ENCODE data around the gene SMIM33. TPM values are rescaled to one million over a fixed set of nuclear protein-coding genes. Genes with fewer than 3 reads are reported as not detected.

The SMIM33 gene
- total RNA-seq (2022; extraction: Qiagen RNA extraction; ENCODE audit: low read depth), result not detected in 5 replicates

GRCh38 chr5:139470821-139471300 lies at the start of gene SMIM33:
SMIM33 (plus strand) TSS chr5:139471004; CDS start chr5:139471122, 118 bp downstream.

DNA sequence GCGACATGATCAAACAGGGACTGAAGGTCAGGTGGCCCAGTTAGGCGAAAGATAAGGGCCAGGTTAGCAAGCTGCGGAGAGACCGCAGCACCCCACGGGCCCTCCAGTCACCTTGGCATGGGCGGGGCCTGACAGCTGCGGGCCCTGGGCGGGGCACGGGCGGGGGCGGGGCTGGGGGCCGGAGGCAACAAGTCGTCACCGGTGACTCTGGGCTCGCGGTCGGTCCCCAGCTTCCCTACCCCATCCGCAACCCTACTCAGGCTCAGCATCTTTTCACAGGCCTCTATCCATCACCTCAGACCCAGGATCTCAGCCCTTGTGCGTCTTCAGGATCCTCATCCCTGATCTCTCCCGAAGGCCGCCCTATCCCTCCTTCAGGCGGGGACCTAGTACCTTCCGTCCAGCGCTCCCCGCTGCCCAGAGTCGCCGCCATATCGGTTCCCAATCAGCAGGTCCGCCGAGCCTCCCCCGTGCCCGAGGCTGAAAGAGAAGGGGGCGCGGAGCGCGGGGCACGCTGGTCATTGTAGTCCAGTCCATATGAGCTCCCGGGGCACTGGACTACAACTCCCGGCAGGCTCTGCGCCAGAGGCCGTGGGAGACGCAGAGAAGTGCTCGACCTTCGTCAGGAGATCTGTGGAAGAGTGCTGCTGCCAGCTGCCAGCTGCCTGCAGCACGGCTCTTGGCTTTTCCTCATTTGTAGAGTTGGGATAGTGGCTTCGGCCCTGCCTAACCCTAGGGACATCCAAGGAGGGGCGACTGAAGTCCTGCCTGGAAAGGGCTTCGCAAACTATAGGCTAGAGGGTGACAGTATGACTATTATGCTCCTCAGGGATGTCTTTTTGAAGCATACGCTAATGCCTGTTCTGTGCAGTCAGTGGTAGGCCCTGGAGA lies 31.5 kb upstream of the SMIM33 start, which contains the start of gene DNAJC18:
Gene DNAJC18, minus strand, starts transcription at position 513 of the 891 bp plus-strand sequence. Its CDS starts 80 bp downstream, at position 433.

DNA sequence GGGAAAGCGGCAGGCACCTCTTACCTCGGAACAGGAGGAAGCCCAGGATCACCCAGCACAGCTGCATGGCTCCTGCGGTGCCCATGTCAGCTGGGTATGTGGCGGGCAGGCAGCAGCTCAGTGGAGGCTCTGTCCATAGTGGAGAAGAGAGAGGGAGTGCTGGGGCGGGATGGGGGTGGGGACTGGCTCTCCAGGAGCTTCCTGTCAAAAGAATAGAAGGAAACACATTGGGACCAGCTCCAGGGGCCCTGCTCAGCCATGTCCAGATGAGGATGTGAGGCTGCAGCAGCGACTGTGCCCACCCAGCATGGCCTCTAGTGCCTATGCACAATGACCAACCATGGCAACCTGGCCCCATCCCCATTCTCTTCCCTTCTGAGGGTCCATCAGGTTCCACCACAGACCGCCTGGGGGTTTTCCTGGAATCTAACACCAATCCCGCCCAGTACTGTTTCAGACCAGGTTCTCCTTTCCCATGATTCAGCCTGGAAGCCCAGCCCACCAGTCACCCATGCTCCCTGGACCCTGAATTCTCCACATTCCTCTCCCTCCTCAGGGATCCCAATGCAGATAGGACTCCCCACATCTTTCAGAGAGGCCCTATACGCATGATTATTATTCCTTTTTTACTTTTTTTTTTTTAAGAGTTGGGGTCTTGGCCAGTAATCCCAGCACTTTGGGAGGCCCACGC lies 8.1 kb upstream of the SMIM33 start, which contains the start of gene ECSCR:
Gene ECSCR, minus strand, starts transcription at position 158 of the 691 bp plus-strand sequence. Its CDS starts 73 bp downstream, at position 85.

GRCh38 chr5:139482050-139482889 lies 11.5 kb downstream of the SMIM33 start, which contains the start of gene STING1:
STING1 (minus strand) TSS chr5:139482758; CDS start chr5:139481704, 1,054 bp downstream.

Other genes with a start within 250 kb of the SMIM33 start
- 166 to 234 TPM (median 206 TPM) in 5 replicates for gene MATR3, start 177.3 kb upstream of the SMIM33 start, total RNA-seq (2022; extraction: Qiagen RNA extraction; ENCODE audit: low read depth)
- 81.3 to 101 TPM (median 94.1 TPM) in 5 replicates for gene PAIP2, start 129.2 kb upstream of the SMIM33 start, total RNA-seq (2022; extraction: Qiagen RNA extraction; ENCODE audit: low read depth)
- 1.0 to 1.5 TPM (median 1.1 TPM) in 5 replicates for gene SLC23A1, start 87.7 kb upstream of the SMIM33 start, total RNA-seq (2022; extraction: Qiagen RNA extraction; ENCODE audit: low read depth)
- gene MZB1, start 81.1 kb upstream of the SMIM33 start, total RNA-seq (2022; extraction: Qiagen RNA extraction; ENCODE audit: low read depth), result 0.14 TPM in 2 of 5 replicates, not detected in the others
- 0.28 to 0.37 TPM (median 0.33 TPM) in 5 replicates for gene PROB1, start 75.9 kb upstream of the SMIM33 start, total RNA-seq (2022; extraction: Qiagen RNA extraction; ENCODE audit: low read depth)
- 4.4 to 6.3 TPM (median 5.4 TPM) in 5 replicates for gene SPATA24, start 66.9 kb upstream of the SMIM33 start, total RNA-seq (2022; extraction: Qiagen RNA extraction; ENCODE audit: low read depth)
- gene DNAJC18, start 31.5 kb upstream of the SMIM33 start, total RNA-seq (2022; extraction: Qiagen RNA extraction; ENCODE audit: low read depth), result 5.6 to 10.6 TPM (median 7.2 TPM) in 5 replicates
- gene ECSCR, start 8.3 kb upstream of the SMIM33 start, total RNA-seq (2022; extraction: Qiagen RNA extraction; ENCODE audit: low read depth), result not detected in 5 replicates
- gene STING1, start 11.8 kb downstream of the SMIM33 start, total RNA-seq (2022; extraction: Qiagen RNA extraction; ENCODE audit: low read depth), result 0.73 to 1.3 TPM (median 1.00 TPM) in 5 replicates
- gene UBE2D2, start 90.3 kb downstream of the SMIM33 start, total RNA-seq (2022; extraction: Qiagen RNA extraction; ENCODE audit: low read depth), result 118 to 176 TPM (median 164 TPM) in 5 replicates
- gene CXXC5, start 177.3 kb downstream of the SMIM33 start, total RNA-seq (2022; extraction: Qiagen RNA extraction; ENCODE audit: low read depth), result 20.6 to 27.2 TPM (median 24.8 TPM) in 5 replicates

Data from A549 treated with DMSO at 1 μM for 4 hours (cell line).